Right forelimb (tissue), 1 donor: Measurements from ENCODE around the gene PLA2R1.
A peak's percentile ranks its signal among the peaks of the same experiment; 100 is the strongest.
"Not testable (repeated sequence)": the region's sequence is repeated elsewhere in the genome, so short reads cannot be mapped to it uniquely, and the experiment has no call there.

Experiments used
- DNase-seq: peaks from one replicate; pipeline ENCODE4 v3.0.0-alpha.2; 2018

PLA2R1 gene

GRCh38 chr2:159976527-159977160, 85.8 kb downstream of the PLA2R1 start:
- DNase-seq, result no peak

GRCh38 chr2:159973325-159973724, 89.1 kb downstream of the PLA2R1 start:
- no peak for DNase-seq

- DNase-seq, result no peak
Measured at GRCh38 chr2:159971365-159972152, 90.9 kb downstream of the PLA2R1 start.

GRCh38 chr2:159970548-159970947, 91.9 kb downstream of the PLA2R1 start:
- DNase-seq, result not testable (repeated sequence)

- peak; percentile 53 for DNase-seq
Measured at GRCh38 chr2:159968279-159968900, 94.0 kb downstream of the PLA2R1 start.

- no peak for DNase-seq
Measured at GRCh38 chr2:159963700-159964099, 98.7 kb downstream of the PLA2R1 start.

- DNase-seq, result not testable (repeated sequence)
Measured at GRCh38 chr2:159962513-159962912, 99.9 kb downstream of the PLA2R1 start.

GRCh38 chr2:159961451-159961850, 101.0 kb downstream of the PLA2R1 start:
- no peak for DNase-seq

- DNase-seq, result no peak
Measured at GRCh38 chr2:159961037-159961436, 101.4 kb downstream of the PLA2R1 start.

- no peak for DNase-seq
Measured at GRCh38 chr2:159960414-159960813, 102.0 kb downstream of the PLA2R1 start.

GRCh38 chr2:159959136-159959535, 103.3 kb downstream of the PLA2R1 start:
- DNase-seq, result no peak

GRCh38 chr2:159953136-159953823, 109.1 kb downstream of the PLA2R1 start:
- DNase-seq, result no peak

- DNase-seq, result no peak
Measured at GRCh38 chr2:159946326-159946999, 116.0 kb downstream of the PLA2R1 start.

GRCh38 chr2:159944874-159945273, 117.5 kb downstream of the PLA2R1 start:
- DNase-seq, result no peak

- DNase-seq, result no peak
Measured at GRCh38 chr2:159942146-159942545, 120.3 kb downstream of the PLA2R1 start.

GRCh38 chr2:159941729-159942128, 120.7 kb downstream of the PLA2R1 start:
- no peak for DNase-seq

GRCh38 chr2:159939946-159940345, 122.5 kb downstream of the PLA2R1 start:
- DNase-seq, result no peak

- DNase-seq, result no peak
Measured at GRCh38 chr2:159938395-159938794, 124.0 kb downstream of the PLA2R1 start.

GRCh38 chr2:159936471-159936870, 125.9 kb downstream of the PLA2R1 start:
- no peak for DNase-seq

- no peak for DNase-seq
Measured at GRCh38 chr2:159933727-159934049, 128.7 kb downstream of the PLA2R1 start.

- DNase-seq, result no peak
Measured at GRCh38 chr2:159933040-159933726, 129.2 kb downstream of the PLA2R1 start.

GRCh38 chr2:159926695-159927094, 135.7 kb downstream of the PLA2R1 start:
- DNase-seq, result no peak
